CD14-positive monocyte (primary cell): ENCODE measurements around the gene CDKN2B-AS1. TPM values are rescaled to one million over a fixed set of nuclear protein-coding genes. Genes with fewer than 3 reads are reported as not detected.

ENCODE experiments used
- DNase-seq, 3 donors: peaks; one replicate each; pipeline ENCODE4 v3.0.0-alpha.2; 2011 to 2022
- H2AFZ ChIP-seq: 2 replicates; pipeline ENCODE4 v1.6.0; 2012; ENCODE audit warnings: mild to moderate bottlenecking, low read depth, low read length, inconsistent platforms; ENCODE audit not compliant: insufficient read depth, poor library complexity, severe bottlenecking
- H3K27ac ChIP-seq, 2 donors: 1 replicate in 1 of 2; 2 replicates in 1 of 2; pipeline ENCODE4 v1.5.1; 2012 to 2013; ENCODE audit warnings: low read length in 2 of 2, control low read depth in 1 of 2, inconsistent platforms in 1 of 2, low read depth in 1 of 2, mild to moderate bottlenecking in 1 of 2
- H3K27me3 ChIP-seq, 2 donors: one replicate each; pipeline versions ENCODE4 v1.6.0 to v1.6.1; 2011 to 2013; ENCODE audit warnings: low read length in 2 of 2; ENCODE audit not compliant: control insufficient read depth in 2 of 2, insufficient read depth in 2 of 2
- H3K36me3 ChIP-seq, 2 donors: replicated peaks in 1 of 2; 1 replicate in 1 of 2; 2 replicates in 1 of 2; pipeline versions ENCODE4 v1.5.1 to v1.6.1; 2012 to 2013; ENCODE audit warnings: low read length in 2 of 2, control low read depth in 1 of 2, inconsistent platforms in 1 of 2, mild to moderate bottlenecking in 1 of 2; ENCODE audit not compliant: insufficient read depth in 2 of 2, control insufficient read depth in 1 of 2
- H3K4me1 ChIP-seq, 2 donors: 1 replicate in 1 of 2; 2 replicates in 1 of 2; pipeline versions ENCODE4 v1.5.1 to v1.6.1; 2012 to 2013; ENCODE audit warnings: low read length in 2 of 2, control low read depth in 1 of 2, inconsistent platforms in 1 of 2, mild to moderate bottlenecking in 1 of 2, moderate library complexity in 1 of 2; ENCODE audit not compliant: insufficient read depth in 2 of 2, control insufficient read depth in 1 of 2
- H3K4me2 ChIP-seq: replicated peaks from 2 replicates; pipeline ENCODE3; 2012; ENCODE audit warnings: low read length, moderate library complexity, mild to moderate bottlenecking; ENCODE audit not compliant: poor library complexity, severe bottlenecking; ENCODE audit errors: extremely low read depth
- H3K4me3 ChIP-seq, 3 experiments: fragments of 200-600 bp in 1 of 3; sonication (generic) in 1 of 3; replicated peaks in 1 of 3; 1 replicate in 2 of 3; 2 replicates in 1 of 3; pipeline ENCODE4 v1.5.1; 2011 to 2013; ENCODE audit warnings: low read length in 3 of 3, mild to moderate bottlenecking in 3 of 3, control low read depth in 2 of 3, low read depth in 2 of 3, inconsistent platforms in 1 of 3, moderate library complexity in 1 of 3
- H3K79me2 ChIP-seq: 2 replicates; pipeline ENCODE4 v1.6.0; 2012; ENCODE audit warnings: mild to moderate bottlenecking, control low read depth, inconsistent platforms, low read length, moderate library complexity; ENCODE audit not compliant: insufficient read depth
- H3K9ac ChIP-seq: 2 replicates; pipeline ENCODE4 v1.6.0; 2017; ENCODE audit warnings: low read length, mild to moderate bottlenecking; ENCODE audit not compliant: insufficient read depth, poor library complexity, severe bottlenecking
- H3K9me3 ChIP-seq, 2 donors: replicated peaks in 1 of 2; 1 replicate in 1 of 2; 2 replicates in 1 of 2; pipeline versions ENCODE4 v1.5.1 to v1.6.1; 2012 to 2013; ENCODE audit warnings: low read length in 2 of 2, control low read depth in 1 of 2; ENCODE audit not compliant: control insufficient read depth in 1 of 2, insufficient read depth in 1 of 2
- H4K20me1 ChIP-seq: 2 replicates; pipeline ENCODE4 v1.6.0; 2012; ENCODE audit warnings: mild to moderate bottlenecking, low read length, control low read depth, moderate library complexity; ENCODE audit not compliant: insufficient read depth
- H3K27ac Mint-ChIP-seq, 7 donors: one replicate each; pipeline ENCODE4 v1.8.0; 2020; ENCODE audit warnings: mild to moderate bottlenecking in 7 of 7, mixed read lengths in 7 of 7, moderate library complexity in 6 of 7, inconsistent platforms in 2 of 7
- H3K27me3 Mint-ChIP-seq, 3 donors: one replicate each; pipeline ENCODE4 v1.8.0; 2021 to 2022; ENCODE audit warnings: low read depth in 3 of 3, mild to moderate bottlenecking in 3 of 3, mixed read lengths in 3 of 3, moderate library complexity in 3 of 3, inconsistent platforms in 1 of 3
- H3K36me3 Mint-ChIP-seq, 2 donors: one replicate each; pipeline ENCODE4 v1.8.0; 2020; ENCODE audit warnings: mixed read lengths in 2 of 2, inconsistent platforms in 1 of 2, mild to moderate bottlenecking in 1 of 2
- H3K4me1 Mint-ChIP-seq: one replicate; pipeline ENCODE4 v1.8.0; 2020; ENCODE audit warnings: mild to moderate bottlenecking, mixed read lengths
- H3K4me3 Mint-ChIP-seq, 2 donors: one replicate each; pipeline ENCODE4 v1.8.0; 2020; ENCODE audit warnings: mild to moderate bottlenecking in 2 of 2, mixed read lengths in 2 of 2, moderate library complexity in 1 of 2
- H3K9me3 Mint-ChIP-seq, 7 donors: one replicate each; pipeline ENCODE4 v1.8.0; 2020 to 2022; ENCODE audit warnings: mixed read lengths in 7 of 7, mild to moderate bottlenecking in 6 of 7, moderate library complexity in 6 of 7, inconsistent platforms in 2 of 7
- WGBS: methylation state at CpG from one replicate; pipeline ENCODE4 v1.1.5; 2013; ENCODE audit warnings: missing lambda C conversion rate; ENCODE audit not compliant: insufficient coverage; 5-methylcytosine and 5-hydroxymethylcytosine counted together
- intact Hi-C, 2 donors: fragments of 100-400 bp; cut with micrococcal nuclease; formaldehyde crosslinking; loops; one replicate each; pipeline versions ENCODE4 v1.15.0 to v1.15.1; 2023
- polyA plus RNA-seq, 3 donors: library from polyadenylated mRNA; depleted of rRNA in 1 of 3; unstranded in 2 of 3; stranded (reverse) in 1 of 3; fragments of 300-500 nt in 2 of 3; fragments of >200 nt in 1 of 3; fragmentation: Illumina TruSeq in 2 of 3; gene quantifications; 1 replicate in 2 of 3; 2 replicates in 1 of 3; pipeline ENCODE4 v1.2.3, GENCODE V29; 2012 to 2021
- TF ChIP-seq, protein P1 (sequence below): fragments of 200-600 bp; IDR thresholded peaks from one replicate; pipeline ENCODE4 v1.8.0; 2022; ENCODE audit warnings: antibody characterized with exemption, mild to moderate bottlenecking

Gene CDKN2B-AS1
- polyA plus RNA-seq, 3 donors: 0.35 to 0.55 (median 0.50) TPM

DNA sequence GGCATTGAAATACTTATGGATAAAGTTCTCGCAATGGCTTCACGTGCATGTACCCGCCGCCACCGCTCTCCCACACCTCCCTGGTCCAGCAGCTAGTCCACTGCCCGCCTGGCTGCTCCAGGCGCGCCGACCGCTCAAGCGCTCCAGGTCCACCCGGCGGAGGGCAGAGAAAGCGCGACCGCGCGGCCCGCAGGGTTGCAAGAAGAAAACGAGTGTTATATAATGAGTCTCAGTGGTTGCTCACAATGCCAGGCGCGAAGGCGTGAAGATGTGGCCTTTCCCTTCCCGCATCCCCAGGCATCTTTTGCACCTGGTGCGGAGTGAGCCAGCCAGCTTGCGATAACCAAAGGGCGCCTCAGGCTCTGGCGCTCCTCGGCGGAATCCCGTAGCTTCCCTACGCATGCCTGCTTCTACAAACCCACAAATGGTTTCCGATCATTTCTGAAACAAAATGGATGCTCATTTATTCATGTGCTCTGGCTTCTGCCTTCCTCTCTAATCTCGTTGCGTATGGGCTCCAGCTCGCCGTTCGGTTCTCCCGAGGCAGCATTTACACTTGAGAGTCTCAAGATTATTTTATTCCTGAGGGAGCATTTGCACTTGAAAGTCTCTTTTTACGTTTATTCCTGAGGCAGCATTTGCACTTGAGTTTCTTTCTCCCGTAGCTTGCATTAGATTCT is 26.1 kb upstream of the CDKN2B-AS1 start:
- H3K9me3 ChIP-seq: peaks cover 19 to 66% of the 10 kb centered on the region in 2 donors
- TF ChIP-seq, protein P1, sequence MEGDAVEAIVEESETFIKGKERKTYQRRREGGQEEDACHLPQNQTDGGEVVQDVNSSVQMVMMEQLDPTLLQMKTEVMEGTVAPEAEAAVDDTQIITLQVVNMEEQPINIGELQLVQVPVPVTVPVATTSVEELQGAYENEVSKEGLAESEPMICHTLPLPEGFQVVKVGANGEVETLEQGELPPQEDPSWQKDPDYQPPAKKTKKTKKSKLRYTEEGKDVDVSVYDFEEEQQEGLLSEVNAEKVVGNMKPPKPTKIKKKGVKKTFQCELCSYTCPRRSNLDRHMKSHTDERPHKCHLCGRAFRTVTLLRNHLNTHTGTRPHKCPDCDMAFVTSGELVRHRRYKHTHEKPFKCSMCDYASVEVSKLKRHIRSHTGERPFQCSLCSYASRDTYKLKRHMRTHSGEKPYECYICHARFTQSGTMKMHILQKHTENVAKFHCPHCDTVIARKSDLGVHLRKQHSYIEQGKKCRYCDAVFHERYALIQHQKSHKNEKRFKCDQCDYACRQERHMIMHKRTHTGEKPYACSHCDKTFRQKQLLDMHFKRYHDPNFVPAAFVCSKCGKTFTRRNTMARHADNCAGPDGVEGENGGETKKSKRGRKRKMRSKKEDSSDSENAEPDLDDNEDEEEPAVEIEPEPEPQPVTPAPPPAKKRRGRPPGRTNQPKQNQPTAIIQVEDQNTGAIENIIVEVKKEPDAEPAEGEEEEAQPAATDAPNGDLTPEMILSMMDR: no peak
- no peak overlapping the region for H3K27ac ChIP-seq
- DNase-seq: no peak
- WGBS: 5% methylated on average over 39 of the region's 41 CpGs
- Mint-ChIP-seq H3K4me3 (peak overlapping the region in 1 of 2 donors; percentile 69), H3K36me3 (peaks cover 22 to 29% of the 10 kb centered on the region in 2 donors), H3K4me1 (peaks cover 57% of the 10 kb centered on the region), H3K9me3 (peaks cover 1 to 76% (median 49%) of the 10 kb centered on the region in 7 donors), H3K27ac (no peak overlapping the region), H3K27me3 (peaks cover 95 to 97% (median 95%) of the 10 kb centered on the region in 3 donors)
- no peaks in the 10 kb centered on the region for H3K36me3 ChIP-seq
- peaks cover 93 to 100% of the 10 kb centered on the region in 2 donors for H3K27me3 ChIP-seq
- H3K79me2 ChIP-seq: no peaks in the 10 kb centered on the region
- intact Hi-C loops: loop anchor here (5.0 kb wide), 2 partner anchors 39 to 156 kb away; partner anchors contain the start of gene CDKN2B (in 2 of the 2)
- no peak overlapping the region for H2AFZ ChIP-seq
- H3K4me1 ChIP-seq: peaks cover 32 to 42% of the 10 kb centered on the region in 2 donors
- H3K4me2 ChIP-seq: no peak overlapping the region
- no peak overlapping the region for H3K4me3 ChIP-seq
- H4K20me1 ChIP-seq: no peaks in the 10 kb centered on the region
- H3K9ac ChIP-seq: no peak overlapping the region

DNA sequence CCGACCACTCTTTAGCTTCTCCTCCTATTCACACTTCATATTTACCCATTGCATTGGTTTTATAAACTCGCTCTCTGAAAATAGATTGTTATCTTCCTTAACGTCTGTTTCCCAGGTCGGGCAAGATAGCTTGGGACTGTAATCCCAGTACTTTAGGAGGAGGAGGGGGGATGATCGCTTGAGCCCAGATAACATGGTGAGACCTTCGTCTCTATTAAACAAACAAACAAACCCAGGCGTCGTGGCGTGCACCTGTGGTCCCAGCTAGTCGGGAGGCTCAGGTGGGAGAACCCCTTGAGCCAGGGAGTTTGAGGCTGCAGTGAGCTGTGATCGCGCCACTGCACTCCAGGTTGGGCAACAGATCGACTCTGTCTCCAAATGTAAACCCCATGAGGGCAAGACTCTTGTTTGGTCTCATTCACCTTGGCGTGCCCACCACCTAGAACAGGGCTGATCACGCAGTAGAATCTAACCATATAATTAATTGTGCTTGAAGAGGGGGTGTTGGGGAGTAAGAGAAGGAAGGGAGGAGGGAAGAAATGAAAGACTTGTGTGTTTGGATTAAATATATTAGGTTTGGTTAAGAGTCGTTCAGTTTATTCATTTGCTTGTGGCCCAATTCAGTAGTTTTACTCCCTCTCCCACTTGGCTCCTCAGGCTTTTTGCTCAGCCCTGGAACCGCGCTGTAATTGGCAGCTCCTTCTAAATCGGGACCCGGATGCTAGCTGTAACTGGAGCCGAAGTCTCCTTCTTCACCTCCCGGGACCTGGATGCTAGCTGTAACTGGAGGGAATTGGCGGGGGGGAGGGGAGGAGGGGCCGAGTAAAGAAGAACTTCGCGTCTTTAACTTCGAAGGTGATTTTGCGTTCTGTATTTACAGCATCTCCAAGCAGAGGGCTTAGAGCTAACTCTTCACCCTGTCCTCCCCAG is 25.3 kb upstream of the CDKN2B-AS1 start:
- Mint-ChIP-seq H3K27me3 (peaks cover 95 to 97% (median 95%) of the 10 kb centered on the region in 3 donors), H3K4me1 (peaks cover 61% of the 10 kb centered on the region), H3K9me3 (peaks cover 0 to 76% (median 51%) of the 10 kb centered on the region in 7 donors), H3K4me3 (peak overlapping the region in 1 of 2 donors; percentile 69), H3K36me3 (peaks cover 23 to 28% of the 10 kb centered on the region in 2 donors), H3K27ac (peak overlapping the region in 1 of 7 donors; percentile 41)
- no peak overlapping the region for H2AFZ ChIP-seq
- no peak overlapping the region for H3K9ac ChIP-seq
- peaks cover 34 to 44% of the 10 kb centered on the region in 2 donors for H3K4me1 ChIP-seq
- intact Hi-C loops: loop anchor here (5.0 kb wide), 2 partner anchors 38 to 157 kb away; partner anchors contain the start of gene CDKN2B (in 2 of the 2)
- WGBS: 17% methylated on average over 10 of the region's 28 CpGs
- H3K27me3 ChIP-seq: peaks cover 93 to 100% of the 10 kb centered on the region in 2 donors
- no peak overlapping the region for H3K27ac ChIP-seq
- no peaks in the 10 kb centered on the region for H4K20me1 ChIP-seq
- no peaks in the 10 kb centered on the region for H3K79me2 ChIP-seq
- DNase-seq: no peak
- no peak overlapping the region for H3K4me3 ChIP-seq
- no peak overlapping the region for H3K4me2 ChIP-seq
- TF ChIP-seq, protein P1: no peak
- H3K36me3 ChIP-seq: no peaks in the 10 kb centered on the region
- peaks cover 19 to 70% of the 10 kb centered on the region in 2 donors for H3K9me3 ChIP-seq
